Stimulated activated CD4-positive, alpha-beta T cell treated with anti-CD3 and anti-CD28 coated beads, TNF-alpha, amount 100 ng/mL, for 1 hour (primary cell): ENCODE results near the gene CACNA2D1.

Experiments
- DNase-seq, 3 donors: peaks; one replicate each; pipeline ENCODE4 v3.0.0-alpha.2; 2020; ENCODE audit warnings: low read depth in 3 of 3, low spot score in 1 of 3

CACNA2D1 gene

DNA sequence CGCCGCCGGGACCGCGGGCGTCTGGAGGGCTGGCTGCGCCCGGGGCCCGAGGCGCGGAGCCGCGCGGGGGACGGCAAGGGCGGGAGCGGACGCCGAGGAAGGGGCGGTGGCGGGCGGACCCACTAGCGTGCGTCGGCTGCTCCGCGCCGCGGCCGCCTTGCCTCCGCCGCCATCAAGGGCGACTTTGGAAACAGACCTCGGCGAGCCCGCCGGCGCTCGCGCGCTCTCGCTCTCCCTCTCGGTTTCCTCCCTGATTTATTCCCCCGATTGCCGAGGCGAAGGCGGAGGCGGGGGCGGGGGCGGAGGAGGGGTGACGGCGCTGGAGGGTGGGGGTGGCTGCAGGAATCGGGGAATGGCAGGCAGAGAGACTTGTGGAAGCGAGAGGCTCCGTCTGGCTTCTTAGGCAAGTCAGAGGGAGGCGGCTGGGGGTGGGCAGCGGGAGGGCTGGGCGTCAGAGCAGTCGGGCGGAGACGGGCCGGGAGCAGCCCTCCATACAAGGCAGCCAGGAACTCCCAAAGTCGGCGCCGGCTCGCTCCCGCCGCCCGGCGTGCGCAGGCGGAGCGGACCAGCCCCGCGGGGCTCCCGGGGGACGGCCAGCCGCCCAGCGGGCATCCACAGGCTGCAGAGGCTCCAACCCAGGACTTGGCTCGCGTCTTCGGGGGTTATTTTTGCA lies at the start of gene CACNA2D1:
Gene CACNA2D1, minus strand, starts transcription at position 231 of the 673 bp plus-strand sequence.
- DNase-seq: no peak

DNA sequence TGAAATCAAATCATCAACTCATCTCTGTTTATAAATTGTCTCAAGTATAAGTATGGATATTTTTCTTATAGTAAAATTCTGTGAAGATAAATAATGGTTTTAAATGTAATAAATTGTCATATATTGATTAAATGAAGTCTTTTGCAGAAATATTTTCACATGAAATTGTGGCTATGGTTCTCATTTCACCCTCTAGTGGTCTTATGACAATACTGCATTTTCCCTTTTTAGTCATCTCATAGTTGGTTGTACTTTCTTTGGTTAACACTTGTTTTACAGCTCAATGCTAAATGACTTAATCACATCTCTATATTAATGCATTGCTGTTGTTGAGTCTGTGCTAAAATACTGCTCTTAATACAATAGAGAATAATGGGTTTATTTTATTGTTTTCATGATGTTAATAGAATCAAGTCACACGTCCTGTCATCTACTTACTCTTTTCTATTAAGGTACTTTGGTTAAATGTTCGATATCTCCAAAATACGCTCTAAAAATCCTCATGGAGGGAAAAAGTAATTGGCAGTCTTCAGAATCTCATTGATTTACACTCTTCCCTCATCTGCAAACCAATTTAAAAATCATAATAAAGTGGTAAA lies 38.0 kb upstream of the CACNA2D1 start:
- DNase-seq: no peak

DNA sequence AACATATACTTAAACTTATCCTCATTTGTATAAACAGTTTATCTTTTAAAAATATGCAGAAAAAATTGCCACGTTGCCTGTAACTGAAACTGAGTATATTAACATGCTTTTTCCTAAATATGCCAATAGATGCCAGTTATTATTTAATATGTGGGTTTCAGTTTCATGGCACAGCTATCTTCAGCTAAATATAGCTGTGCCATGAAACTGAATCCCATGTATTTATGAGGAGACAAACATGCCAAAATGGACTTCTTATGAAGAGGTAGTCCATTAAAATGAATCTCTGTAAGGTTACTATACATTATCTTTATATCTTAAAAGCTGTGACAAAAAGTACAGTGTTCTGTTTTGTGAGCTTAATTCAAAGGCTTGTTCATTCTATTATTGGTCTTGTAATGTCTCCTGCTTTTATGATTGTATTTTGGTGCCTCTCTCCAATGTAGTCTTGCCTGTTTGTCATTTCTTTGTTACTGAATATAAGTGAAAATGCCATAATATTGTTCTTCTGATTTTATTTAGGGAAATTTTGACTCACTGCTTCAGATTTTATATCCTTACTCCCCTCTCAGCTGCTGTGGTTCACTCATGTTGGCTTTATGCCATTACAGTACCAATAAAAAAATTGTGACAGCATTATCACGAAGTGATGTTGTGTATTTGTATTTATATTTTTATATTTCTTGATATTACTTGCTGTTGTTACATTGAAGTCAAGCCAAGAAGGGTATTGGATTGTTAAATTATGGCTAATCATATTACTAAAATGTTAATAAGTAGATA lies 34.3 kb upstream of the CACNA2D1 start:
- no peak for DNase-seq

DNA sequence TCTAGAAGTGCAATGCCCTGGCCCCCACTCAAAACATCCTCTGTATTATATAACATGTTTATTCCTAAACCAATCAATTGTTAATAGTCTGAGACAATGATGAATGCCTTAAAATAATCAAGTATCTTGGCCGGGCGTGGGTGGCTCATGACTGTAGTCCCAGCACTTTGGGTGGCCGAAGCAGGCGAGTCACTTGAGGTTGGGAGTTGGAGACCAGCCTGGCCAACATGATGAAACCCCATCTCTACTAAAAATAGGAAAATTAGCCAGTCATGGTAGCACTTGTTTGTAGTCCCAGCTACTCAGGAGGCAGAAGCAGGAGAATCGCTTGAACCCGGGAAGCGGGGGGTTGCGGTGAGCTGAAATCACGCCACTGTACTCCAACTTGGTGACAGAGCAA lies 29.4 kb upstream of the CACNA2D1 start:
- no peak for DNase-seq

DNA sequence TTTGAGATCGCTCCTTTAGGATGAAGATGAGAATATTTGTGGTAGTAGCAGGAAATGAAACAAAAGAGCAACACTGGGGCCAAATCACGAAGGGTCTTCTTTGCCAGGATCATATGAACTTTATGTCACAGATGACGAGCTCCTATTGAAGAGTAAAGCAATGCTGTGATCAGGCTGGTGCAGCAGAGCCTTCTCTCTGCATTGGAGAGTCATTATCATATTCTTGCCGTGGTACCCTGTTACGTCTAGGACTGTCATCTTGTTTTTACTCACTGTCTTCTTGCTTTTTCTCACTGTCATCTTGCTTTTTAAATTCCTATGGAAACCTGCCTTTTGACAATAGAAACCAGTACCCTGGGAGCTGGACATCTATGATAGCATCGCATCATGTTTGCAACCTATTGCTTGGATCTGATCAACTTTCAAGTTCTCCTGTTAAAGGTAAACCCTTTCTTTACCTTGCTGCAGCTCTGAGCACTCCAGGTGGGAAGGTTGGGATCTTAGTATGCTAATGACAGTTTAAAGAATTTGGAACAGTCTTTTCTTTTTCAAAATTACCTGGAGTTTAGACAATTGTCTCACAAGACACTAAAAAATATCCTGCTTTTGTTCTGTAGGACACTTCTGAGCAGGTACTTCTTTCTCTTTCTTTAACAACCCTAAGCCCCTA lies 27.9 kb upstream of the CACNA2D1 start:
- DNase-seq: no peak

DNA sequence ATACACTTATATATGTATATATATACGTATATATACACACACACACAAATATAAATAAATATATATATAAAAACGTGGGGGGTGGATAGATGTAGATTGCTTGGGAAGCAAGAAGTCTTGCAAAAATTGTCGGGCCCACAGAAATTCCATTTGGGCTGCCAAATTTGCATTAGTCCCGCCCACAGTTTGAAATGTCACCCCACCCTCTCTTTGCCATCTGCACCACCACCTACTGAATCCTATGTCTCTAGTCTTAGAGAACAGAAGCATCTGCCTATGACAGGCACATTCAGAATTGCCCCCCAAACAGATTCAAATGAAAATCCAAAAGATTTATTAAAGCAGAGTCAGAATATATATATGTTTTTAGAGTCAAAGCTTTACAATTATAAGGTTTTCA lies 25.6 kb upstream of the CACNA2D1 start:
- no peak for DNase-seq

DNA sequence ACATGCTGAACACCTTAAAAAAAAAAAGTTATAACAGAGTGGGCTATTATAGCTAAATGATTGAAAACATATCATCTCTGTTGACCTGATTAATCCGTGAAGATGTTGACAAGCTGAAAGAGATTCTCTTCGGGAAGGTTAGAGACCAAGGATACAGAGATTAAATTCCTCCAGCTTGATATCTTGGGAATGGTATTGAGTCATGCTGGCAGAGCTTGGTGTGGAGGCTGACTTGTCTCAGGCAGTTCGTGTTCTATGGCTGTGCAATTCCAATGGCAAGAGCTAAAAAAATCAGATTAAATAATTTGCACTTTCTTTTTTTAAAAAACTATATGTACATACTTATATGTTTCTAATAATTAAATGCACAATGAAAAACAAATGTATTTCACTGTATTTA lies 24.9 kb upstream of the CACNA2D1 start:
- no peak for DNase-seq

DNA sequence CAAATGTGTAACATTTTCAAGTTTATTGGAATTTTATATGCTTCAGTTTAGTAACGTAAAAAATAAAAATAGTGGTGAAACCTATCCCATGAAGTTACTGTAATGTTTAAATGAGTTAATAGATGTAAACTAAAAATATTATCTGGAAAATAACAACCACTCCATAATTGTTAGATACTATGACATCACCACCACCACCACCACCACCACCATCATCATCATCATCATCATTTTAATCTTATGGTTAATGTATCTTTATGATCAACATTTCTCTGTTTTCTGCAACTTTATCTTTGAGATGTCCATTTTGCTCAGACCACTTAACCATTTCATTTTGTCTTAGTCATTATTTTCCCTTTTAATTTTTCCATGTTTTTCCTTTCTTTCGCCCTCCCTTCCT lies 23.4 kb upstream of the CACNA2D1 start:
- no peak for DNase-seq

DNA sequence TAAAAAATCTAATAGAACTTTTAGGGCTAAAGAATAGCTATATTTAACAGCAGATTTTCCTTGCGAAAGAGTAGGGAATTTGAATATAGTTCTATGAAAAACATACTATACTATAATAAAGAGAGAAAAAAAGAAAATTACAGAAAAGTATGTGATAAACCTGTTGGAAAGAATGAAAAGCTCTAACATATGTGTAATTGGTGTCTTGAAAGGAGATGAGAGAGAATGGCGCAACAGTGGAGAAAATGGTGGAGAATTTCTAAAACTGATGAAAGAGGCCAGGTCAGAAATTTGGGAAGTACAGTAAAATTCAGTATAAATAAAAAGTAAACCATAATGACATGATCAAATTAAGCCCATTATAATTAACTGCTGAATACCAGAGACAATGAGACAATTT lies 20.8 kb upstream of the CACNA2D1 start:
- no peak for DNase-seq

DNA sequence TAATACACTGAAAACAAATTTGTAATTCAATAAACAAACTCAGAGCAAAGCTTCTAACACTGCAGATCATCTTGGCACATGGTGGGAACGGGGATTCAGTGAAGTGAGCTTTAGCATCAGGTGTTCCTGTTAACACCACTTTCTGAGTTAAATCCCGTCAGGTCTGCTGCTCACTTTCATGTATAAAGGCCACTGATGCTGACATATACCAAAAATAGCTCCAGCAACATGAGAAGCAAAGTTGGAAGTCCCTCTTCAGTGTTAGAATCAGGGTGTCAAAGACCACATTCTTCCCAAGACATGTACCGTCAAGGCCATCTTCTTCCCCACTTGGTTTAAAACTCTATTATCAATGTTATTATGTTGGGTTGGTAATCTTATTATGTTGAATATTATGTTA lies 11.7 kb upstream of the CACNA2D1 start:
- no peak for DNase-seq

DNA sequence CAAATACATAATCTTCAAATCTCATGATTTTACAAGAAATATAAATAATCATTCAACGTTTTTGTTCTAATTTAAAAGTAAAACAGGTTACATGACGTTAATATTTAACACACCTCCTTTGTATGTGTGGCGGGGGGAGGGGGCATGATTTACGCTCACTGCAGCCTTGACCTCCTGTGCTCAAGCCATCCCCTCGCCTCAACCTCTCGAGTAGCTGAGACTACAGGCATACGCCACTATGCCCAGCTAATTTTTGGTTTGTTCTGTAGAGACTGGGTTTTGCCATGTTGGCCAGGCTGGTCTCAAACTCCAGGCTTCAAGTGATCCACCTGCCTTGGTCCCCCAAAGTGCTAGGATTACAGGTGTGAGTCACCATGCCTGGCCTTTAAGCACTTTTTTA lies 7.2 kb upstream of the CACNA2D1 start:
- DNase-seq: no peak

DNA sequence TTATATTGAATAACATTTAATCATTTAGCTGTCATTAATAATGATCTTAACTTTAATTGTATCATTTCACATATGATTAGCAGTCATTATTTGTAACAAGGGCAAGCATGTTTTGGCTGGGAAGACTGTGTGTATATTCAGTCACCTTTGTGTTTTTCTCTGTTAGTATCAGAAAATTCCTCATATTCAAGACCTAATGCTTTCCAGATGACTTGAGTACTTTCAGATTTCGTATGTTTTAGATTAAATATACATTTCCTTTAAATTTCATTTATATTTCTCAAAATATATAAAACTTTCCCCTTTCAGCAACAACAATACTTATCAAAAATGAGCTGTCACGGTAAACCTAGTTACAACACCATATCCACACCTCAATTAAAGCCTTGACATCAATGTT lies 6.3 kb upstream of the CACNA2D1 start:
- no peak for DNase-seq

DNA sequence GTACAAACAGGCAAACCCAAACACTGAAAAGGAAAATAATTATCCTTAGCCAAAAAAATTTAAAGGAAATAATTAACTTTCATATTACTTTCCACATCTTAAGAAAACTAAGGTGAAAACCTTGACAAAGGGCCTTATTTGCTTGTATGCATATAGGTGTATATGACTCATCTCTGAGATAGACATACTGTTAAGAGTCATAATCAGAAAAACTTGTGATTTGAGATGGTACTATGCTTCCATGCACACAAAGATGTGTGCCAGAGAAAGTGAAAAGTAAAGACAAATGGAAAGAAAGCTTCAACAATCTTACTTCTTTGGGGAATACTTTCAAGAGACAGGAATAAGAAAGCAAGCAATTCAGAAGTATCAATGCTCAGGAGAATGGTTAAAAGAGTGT lies 3.3 kb upstream of the CACNA2D1 start:
- no peak for DNase-seq

DNA sequence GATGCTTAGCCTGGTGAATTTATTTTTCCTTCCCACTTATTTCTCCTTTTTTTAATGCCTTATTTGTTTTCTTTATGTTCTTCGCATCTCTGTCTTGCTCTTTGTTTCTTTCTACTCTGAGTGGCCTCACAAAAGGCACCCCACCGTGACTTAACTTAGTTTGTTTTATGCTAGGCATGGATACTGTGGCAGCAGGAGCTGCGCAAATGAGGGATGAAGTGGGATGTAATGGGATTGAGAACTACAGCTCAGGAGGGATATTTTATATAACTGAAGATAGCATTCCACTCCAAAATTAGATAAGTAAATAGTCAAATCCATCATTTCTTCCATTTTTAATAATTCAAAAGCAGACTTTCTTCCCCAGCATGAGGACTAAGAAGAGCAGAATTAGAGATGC lies 1.7 kb upstream of the CACNA2D1 start:
- DNase-seq: no peak

DNA sequence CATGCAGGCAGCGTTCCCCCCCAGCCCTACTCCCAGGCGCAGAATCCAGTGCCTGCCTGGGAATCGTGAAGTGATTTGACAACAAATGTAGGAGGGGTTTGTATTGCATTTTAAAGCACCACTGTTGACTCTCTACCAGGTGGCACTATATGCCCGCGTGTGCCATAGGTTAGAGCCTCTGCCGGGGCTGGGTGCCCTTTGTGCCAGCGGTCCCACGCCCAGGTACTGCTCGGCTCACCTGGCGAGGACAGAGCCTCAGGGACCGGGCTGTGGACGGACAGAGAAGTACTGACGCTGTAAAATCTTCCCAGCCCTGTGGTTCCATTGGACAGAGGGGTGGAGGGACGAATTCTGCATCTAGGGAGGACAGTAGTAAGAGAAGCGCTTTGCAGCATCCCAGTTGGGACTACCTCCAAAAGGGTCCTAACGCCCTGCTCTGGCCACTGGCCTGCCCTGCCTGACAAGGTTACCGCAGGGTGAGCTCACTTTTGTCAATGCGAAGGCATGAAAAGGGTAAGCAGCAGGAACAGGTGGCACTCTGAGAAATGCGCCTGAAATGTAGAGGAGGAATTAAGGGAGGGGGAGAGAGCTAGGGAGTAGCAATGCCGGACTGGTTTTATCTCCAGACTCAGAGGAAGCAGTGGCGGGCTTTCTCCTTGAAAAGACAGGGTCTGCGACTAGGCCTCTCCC lies 788 bp upstream of the CACNA2D1 start:
- no peak for DNase-seq

DNA sequence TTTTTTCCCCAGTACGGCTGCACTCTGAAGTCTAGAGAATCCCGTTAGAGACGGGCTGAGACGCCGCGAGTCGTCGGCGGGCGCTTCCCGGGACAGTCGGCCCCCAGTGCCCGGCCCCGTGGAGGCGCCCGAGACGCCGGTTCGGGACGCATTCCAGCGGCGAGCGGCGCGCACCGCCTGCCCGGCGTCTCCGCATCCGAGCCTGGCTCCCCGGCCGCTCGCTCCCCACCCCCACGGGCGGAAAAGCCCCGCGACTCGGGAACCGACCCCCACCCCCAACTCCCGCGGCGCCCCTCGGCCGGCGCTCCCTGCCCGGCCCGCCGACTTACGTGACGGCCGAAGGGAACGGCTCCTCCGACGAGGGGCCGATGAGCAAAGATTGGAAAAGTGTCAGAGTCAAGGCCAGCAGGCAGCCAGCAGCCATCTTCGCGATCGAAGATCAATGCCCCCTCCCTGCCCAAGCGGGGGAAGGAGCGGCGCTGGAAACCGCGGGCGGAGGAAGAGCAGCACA lies 486 bp downstream of the CACNA2D1 start:
- DNase-seq: no peak

DNA sequence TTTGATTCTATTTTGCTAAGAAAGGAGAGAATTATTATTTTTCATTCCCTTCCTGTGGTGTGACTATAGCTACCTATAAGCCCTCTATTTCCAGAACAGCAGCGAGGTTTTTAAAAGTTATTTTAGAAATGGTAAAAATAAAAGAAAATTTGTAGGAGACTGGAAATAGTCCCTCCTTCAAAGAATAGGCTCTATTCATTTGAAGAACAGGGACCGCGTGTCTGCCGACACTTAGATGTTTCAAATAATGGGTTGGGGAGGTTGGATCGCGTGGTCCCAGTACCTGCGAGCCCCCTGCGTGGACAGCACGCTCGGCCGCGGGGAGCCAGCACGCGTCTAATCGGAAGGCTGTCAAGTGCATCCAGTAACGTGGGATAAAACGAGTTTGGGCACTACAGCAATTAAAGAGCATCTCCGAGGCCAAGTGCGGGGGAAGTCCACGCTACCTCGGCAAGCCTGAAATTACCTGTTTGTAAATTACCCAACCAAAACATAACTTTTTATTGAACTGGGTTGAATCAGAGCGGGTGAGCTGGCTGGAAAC lies 1.0 kb downstream of the CACNA2D1 start:
- DNase-seq: no peak

DNA sequence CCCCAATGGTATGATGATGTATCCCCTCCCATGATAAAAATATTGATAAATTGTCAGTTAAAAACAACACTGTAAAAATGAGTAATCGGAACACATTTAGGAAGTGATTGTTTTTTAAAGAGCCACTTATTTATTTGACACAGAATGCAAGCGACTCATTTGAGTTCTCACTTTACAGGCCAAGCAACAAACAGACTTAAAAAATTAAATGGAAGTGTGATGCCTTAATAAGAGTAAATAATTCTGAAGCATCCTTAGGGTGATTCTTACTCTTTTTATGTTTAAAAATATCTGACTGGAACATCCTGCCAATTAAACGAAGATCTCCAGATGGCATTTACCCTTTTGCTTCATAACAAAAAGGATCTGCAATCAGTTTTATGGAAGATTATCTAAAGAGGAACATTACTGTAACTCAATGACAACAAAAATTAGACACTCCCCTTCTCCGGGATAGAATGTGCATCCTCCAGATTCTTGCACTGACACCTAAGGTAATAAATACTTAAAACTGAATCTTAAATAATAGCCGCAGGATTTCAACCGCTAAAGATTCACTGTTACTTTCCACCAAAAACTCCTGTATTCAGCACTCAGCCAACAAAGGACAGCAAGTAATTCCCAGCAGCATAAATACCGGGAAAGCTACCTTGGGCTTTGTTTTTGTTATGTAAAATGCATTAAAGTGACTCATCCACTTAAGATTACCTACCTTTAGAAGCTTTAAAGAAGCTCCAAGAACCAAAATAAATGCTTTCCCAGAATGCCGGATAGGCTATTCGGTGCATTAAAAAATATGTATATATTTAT lies 1.7 kb downstream of the CACNA2D1 start:
- no peak for DNase-seq

DNA sequence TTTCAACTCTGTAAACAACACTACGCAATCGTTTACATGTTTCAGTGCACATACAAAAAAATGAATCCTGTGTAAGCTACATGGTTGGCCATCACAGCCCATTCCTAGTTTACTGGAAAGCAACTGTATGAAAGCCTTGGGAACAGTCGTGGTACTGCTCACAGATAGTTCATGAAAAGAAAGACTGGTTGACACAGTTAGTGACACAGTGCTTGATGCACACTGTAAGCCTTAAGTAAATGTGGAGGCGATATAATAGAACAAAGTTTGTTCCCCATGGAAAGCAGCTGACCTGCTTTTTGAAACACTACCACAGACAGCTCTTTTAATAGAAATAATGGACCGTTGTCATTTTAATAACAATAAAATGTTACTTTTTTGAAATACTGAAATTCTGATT lies 5.1 kb downstream of the CACNA2D1 start:
- no peak for DNase-seq

DNA sequence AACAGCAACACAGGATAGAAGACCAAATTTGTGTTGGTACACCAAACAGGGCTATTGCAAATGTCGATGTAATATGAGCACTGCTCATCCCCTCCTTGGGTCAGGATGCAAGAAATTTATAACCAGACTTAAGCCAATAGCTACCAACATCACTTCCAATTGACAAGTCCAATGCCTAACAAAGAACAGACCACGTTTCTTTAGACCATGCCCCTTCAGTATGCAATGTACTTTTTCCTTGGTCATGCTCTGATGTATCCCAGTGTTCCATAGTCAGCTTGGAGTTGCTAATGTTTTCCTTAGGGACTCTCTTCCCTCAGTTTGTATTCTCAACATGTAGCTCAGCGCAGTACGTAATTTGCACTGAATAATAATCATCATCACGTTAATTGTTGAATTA lies 7.8 kb downstream of the CACNA2D1 start:
- no peak for DNase-seq
